Uterus (tissue), 2 donors: ENCODE results near the gene EIF6.

ENCODE experiments used
- CTCF ChIP-seq, 4 experiments: fragments of 200-600 bp in 2 of 4; fragments of 450-650 bp in 2 of 4; sonication (generic) in 2 of 4; IDR thresholded peaks; one replicate each; pipeline ENCODE4 v1.5.1; 2016 to 2019; ENCODE audit warnings: antibody characterized with exemption in 4 of 4, mild to moderate bottlenecking in 2 of 4, moderate library complexity in 1 of 4
- POLR2A ChIP-seq, 2 donors: fragments of 450-650 bp; IDR thresholded peaks; one replicate each; pipeline ENCODE4 v1.6.1; 2016; ENCODE audit warnings: antibody characterized with exemption in 2 of 2, mild to moderate bottlenecking in 1 of 2, moderate library complexity in 1 of 2

GRCh38 chr20:35273449-35274171 is 11.0 kb downstream of the EIF6 start:
- TF ChIP-seq CTCF (IDR thresholded peaks at IDR 0.05) (no peak), POLR2A (IDR thresholded peaks at IDR 0.05) (no peak)
